GM10248 (cell line): ENCODE results near the gene SH3BGRL2.
"Not testable (repeated sequence)": the region's sequence is repeated elsewhere in the genome, so short reads cannot be mapped to it uniquely, and the experiment has no call there.

Experiments
- CTCF ChIA-PET: fragments of 300-600 bp; sonication (Branson Sonifier 250); formaldehyde crosslinking; extraction: SDS; loops from one replicate; lab custom pipeline; 2021; ENCODE audit warnings: antibody characterized with exemption; lab: Yijun Ruan, JAX
- POLR2A ChIA-PET: fragments of 350-650 bp; sonication (Branson Sonifier 250); formaldehyde crosslinking; extraction: SDS; loops from one replicate; lab custom pipeline; 2020; ENCODE audit warnings: antibody characterized with exemption; lab: Yijun Ruan, JAX
- DNase-seq: peaks from one replicate; pipeline ENCODE4 v3.0.0; 2012; ENCODE audit errors: extremely low spot score
- TF ChIP-seq, protein P1 (sequence below): IDR thresholded peaks from 2 replicates; pipeline ENCODE4 v1.5.1; 2012; ENCODE audit warnings: mild to moderate bottlenecking, low read depth; ENCODE audit errors: extremely low read depth, missing control alignments, control extremely low read depth

Gene SH3BGRL2

DNA sequence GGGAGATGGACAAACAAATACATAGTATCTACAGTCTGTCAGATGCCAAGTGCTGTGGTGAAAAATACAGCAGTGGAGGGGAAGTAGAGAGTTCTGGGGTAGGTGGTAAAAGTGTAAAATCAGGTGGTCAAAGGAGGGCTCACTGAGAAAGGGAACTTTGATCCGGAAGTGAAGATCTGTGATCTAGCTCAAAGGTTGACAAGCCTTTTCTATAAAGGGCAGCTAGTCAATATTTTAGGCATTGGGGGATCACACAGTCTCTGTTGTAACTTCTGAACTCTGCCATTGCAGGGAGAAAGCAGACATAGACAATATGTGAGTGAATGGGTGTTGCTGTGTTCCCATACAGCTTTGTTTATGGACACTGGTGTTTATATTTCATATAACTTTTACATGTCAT lies 38.6 kb downstream of the SH3BGRL2 start:
- TF ChIP-seq, protein P1, sequence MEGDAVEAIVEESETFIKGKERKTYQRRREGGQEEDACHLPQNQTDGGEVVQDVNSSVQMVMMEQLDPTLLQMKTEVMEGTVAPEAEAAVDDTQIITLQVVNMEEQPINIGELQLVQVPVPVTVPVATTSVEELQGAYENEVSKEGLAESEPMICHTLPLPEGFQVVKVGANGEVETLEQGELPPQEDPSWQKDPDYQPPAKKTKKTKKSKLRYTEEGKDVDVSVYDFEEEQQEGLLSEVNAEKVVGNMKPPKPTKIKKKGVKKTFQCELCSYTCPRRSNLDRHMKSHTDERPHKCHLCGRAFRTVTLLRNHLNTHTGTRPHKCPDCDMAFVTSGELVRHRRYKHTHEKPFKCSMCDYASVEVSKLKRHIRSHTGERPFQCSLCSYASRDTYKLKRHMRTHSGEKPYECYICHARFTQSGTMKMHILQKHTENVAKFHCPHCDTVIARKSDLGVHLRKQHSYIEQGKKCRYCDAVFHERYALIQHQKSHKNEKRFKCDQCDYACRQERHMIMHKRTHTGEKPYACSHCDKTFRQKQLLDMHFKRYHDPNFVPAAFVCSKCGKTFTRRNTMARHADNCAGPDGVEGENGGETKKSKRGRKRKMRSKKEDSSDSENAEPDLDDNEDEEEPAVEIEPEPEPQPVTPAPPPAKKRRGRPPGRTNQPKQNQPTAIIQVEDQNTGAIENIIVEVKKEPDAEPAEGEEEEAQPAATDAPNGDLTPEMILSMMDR: no peak
- DNase-seq: no peak
- CTCF ChIA-PET: interaction anchor here (1.4 to 2.1 kb wide), 3 partner anchors 14 to 99 kb away, joined by 3 to 5 read pairs (median 5); no protein-coding TSS in a partner anchor
- POLR2A ChIA-PET: no interaction called here

GRCh38 chr6:79670789-79671188 lies 39.7 kb downstream of the SH3BGRL2 start:
- ChIA-PET POLR2A (no interaction called here), CTCF (interaction anchor here (1.4 to 2.1 kb wide), 4 partner anchors 15 to 100 kb away, joined by 3 to 5 read pairs (median 4); no protein-coding TSS in a partner anchor)
- DNase-seq: no peak
- TF ChIP-seq, protein P1: no peak

- no peak for DNase-seq
- TF ChIP-seq, protein P1: no peak
- ChIA-PET CTCF (interaction anchor here (0.9 to 2.0 kb wide), 7 partner anchors 9 to 103 kb away, joined by 3 to 7 read pairs (median 4); no protein-coding TSS in a partner anchor), POLR2A (no interaction called here)
These were observed 40.6 kb downstream of the SH3BGRL2 start for GRCh38 chr6:79671600-79672266.

GRCh38 chr6:79672631-79673111 lies 41.5 kb downstream of the SH3BGRL2 start:
- DNase-seq: peak; percentile 18
- TF ChIP-seq, protein P1: peak; percentile 61
- POLR2A ChIA-PET: no interaction called here
- CTCF ChIA-PET: interaction anchor here (0.5 to 2.0 kb wide), 13 partner anchors 10 to 1975 kb away, joined by 3 to 7 read pairs (median 3); partner anchors contain the start of gene SH3BGRL2

DNA sequence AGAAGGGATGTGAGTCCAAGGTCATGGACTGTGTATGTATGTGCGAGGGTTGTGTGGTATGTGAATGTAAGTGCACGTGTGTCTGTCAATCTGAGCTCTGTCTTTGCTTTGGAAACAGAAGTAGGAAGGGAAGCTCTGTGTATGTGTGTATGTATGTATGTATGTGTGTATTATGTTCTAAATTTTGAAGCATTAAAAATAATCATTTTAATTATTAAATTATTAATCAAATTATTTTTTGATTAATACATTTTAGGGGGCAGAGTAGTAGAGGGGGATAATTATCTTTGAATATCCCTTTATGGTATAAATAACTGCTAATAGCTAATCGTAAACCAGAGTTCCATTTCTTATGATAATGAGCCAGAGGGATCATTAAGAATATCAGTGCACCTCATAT lies 42.8 kb downstream of the SH3BGRL2 start:
- ChIA-PET POLR2A (no interaction called here), CTCF (interaction anchor here (1.4 to 1.5 kb wide), 3 partner anchors 20 to 434 kb away, joined by 3 to 4 read pairs (median 3); no protein-coding TSS in a partner anchor)
- DNase-seq: no peak
- TF ChIP-seq, protein P1: no peak

DNA sequence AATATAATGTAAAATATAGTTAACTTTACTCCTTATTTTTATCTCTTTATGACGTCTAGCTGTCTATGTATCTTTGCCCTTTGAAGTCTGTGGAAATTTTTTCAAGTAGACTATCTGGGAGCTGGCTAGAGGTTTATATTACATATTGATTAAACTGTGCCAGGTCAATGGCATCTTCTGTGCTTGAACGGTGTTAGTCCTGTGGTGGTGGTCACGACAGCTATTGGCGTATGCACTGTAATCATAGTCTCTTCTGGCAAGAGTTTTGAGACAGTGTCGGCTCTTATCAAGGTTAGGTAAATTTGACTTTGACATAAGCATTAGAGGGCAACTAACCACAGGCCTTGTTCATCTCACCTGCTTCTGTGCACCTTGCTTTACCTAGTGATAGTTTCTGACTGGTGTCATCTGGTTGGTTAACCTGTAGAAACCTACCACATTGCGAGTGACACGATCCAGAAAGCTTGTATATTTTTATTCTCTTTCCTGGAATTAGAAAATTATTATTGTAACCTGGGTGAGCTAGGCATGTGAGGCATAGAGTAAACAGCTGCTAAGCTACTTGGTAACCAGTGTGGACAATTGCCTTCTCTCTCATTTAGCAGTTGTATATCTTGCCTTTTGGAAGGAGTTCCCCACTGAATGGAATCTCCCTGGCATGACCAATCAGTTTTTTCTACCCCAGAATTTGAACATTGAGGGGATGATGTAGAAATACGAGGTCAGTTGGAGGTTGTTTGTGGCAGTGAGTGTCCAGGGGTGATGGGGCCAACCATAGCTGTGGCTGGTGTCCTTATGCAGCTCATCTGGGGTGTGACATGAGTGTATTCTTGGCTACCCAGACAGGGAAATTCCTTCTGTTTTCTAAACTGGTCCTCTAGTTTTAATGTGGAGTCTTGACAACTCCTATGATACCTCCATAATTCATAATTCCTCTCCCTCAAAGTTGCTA lies 45.9 kb downstream of the SH3BGRL2 start:
- CTCF ChIA-PET: interaction anchor here (1.1 to 1.8 kb wide), 3 partner anchors 10 to 107 kb away, joined by 3 to 4 read pairs (median 4); no protein-coding TSS in a partner anchor
- TF ChIP-seq, protein P1: no peak

GRCh38 chr6:79682682-79683081 lies 51.6 kb downstream of the SH3BGRL2 start:
- DNase-seq, CTCF ChIA-PET, POLR2A ChIA-PET: not testable (repeated sequence)

More for the DNA sequence above, 45.9 kb downstream of the SH3BGRL2 start:
- POLR2A ChIA-PET: no interaction called here
- DNase-seq: no peak
